H1 (cell line): ENCODE measurements around the gene CALHM5. TPM values are rescaled to one million over a fixed set of nuclear protein-coding genes. Genes with fewer than 3 reads are reported as not detected.
A peak's percentile ranks its signal among the peaks of the same experiment; 100 is the strongest.

Experiments used
- CTCF ChIA-PET: fragments of 300-600 bp; sonication (Branson Sonifier 250); formaldehyde crosslinking; loops from one replicate; lab custom pipeline; 2021; ENCODE audit not compliant: partially characterized antibody; lab: Charles Lee
- POLR2A ChIA-PET: fragments of 300-600 bp; sonication (Branson Sonifier 250); formaldehyde crosslinking; loops from one replicate; lab custom pipeline; 2021; ENCODE audit warnings: inconsistent platforms; ENCODE audit not compliant: partially characterized antibody; lab: Charles Lee
- DNase-seq, 2 experiments: peaks; one replicate each; pipeline versions ENCODE4 v3.0.0 to v3.0.0-alpha.2; 2010 to 2022; ENCODE audit warnings: low spot score in 2 of 2, low read depth in 1 of 2, mixed read lengths in 1 of 2
- FAIRE-seq: peaks from 2 replicates; lab custom pipeline; 2011; peaks lifted over from hg19 to GRCh38; lab: Jason Lieb, UNC
- H2AFZ ChIP-seq: 2 replicates; pipeline ENCODE4 v1.8.1; 2012; ENCODE audit warnings: low read length, inconsistent platforms
- H2AK5ac ChIP-seq: 2 replicates; pipeline ENCODE4 v1.6.1; 2013; ENCODE audit warnings: low read depth, low read length
- H2BK120ac ChIP-seq: replicated peaks from 2 replicates; pipeline ENCODE3; 2013; ENCODE audit warnings: low read depth, low read length, inconsistent platforms
- H2BK12ac ChIP-seq: 2 replicates; pipeline ENCODE4 v1.6.1; 2013; ENCODE audit warnings: low read depth, low read length
- H2BK15ac ChIP-seq: 2 replicates; pipeline ENCODE4 v1.6.1; 2013; ENCODE audit warnings: low read length
- H2BK20ac ChIP-seq: 2 replicates; pipeline ENCODE4 v1.6.1; 2013; ENCODE audit warnings: low read length
- H2BK5ac ChIP-seq: 2 replicates; pipeline ENCODE4 v1.6.1; 2013; ENCODE audit warnings: low read depth, low read length
- H3K14ac ChIP-seq: 2 replicates; pipeline ENCODE4 v1.6.1; 2013; ENCODE audit warnings: inconsistent platforms; ENCODE audit not compliant: insufficient read length
- H3K18ac ChIP-seq: 2 replicates; pipeline ENCODE4 v1.6.1; 2013; ENCODE audit warnings: low read length; ENCODE audit errors: extremely low read depth
- H3K23ac ChIP-seq: 2 replicates; pipeline ENCODE4 v1.6.1; 2013; ENCODE audit warnings: inconsistent platforms; ENCODE audit not compliant: insufficient read length
- H3K23me2 ChIP-seq: 2 replicates; pipeline ENCODE4 v1.6.1; 2013; ENCODE audit warnings: low read depth, low read length
- H3K27ac ChIP-seq: 2 replicates; pipeline ENCODE4 v1.6.1; 2011; ENCODE audit warnings: low read depth, low read length, inconsistent platforms
- H3K27me3 ChIP-seq, 4 experiments: replicated peaks in 1 of 4; 1 replicate in 1 of 4; 2 replicates in 3 of 4; pipeline versions ENCODE4 v1.6.1 to v1.8.1; 2011 to 2013; ENCODE audit warnings: low read length in 3 of 4, mild to moderate bottlenecking in 3 of 4, inconsistent platforms in 2 of 4, mixed read lengths in 2 of 4, moderate library complexity in 1 of 4; ENCODE audit not compliant: control insufficient read depth in 3 of 4, insufficient read depth in 3 of 4; ENCODE audit errors: extremely low read depth in 1 of 4
- H3K36me3 ChIP-seq, 4 experiments: 2 replicates each; pipeline versions ENCODE4 v1.6.1 to v1.8.1; 2011 to 2013; ENCODE audit warnings: mild to moderate bottlenecking in 4 of 4, low read length in 3 of 4, moderate library complexity in 2 of 4, control low read depth in 1 of 4, inconsistent platforms in 1 of 4; ENCODE audit not compliant: insufficient read depth in 4 of 4, control insufficient read depth in 2 of 4
- H3K4ac ChIP-seq: replicated peaks from 2 replicates; pipeline ENCODE3; 2013; ENCODE audit warnings: low read length, low read depth, mixed read lengths, inconsistent platforms; ENCODE audit not compliant: insufficient read length
- H3K4me1 ChIP-seq, 4 experiments: replicated peaks in 1 of 4; 1 replicate in 1 of 4; 2 replicates in 3 of 4; pipeline versions ENCODE4 v1.6.1 to v1.8.1; 2011 to 2013; ENCODE audit warnings: low read length in 3 of 4, inconsistent platforms in 2 of 4, mixed read lengths in 1 of 4; ENCODE audit not compliant: insufficient read depth in 4 of 4, control insufficient read depth in 3 of 4
- H3K4me2 ChIP-seq, 2 experiments: 2 replicates each; pipeline versions ENCODE4 v1.6.1 to v1.8.1; 2011 to 2013; ENCODE audit warnings: low read depth in 2 of 2, low read length in 2 of 2, control low read depth in 1 of 2, inconsistent platforms in 1 of 2, mild to moderate bottlenecking in 1 of 2; ENCODE audit not compliant: insufficient read depth in 1 of 2
- H3K4me3 ChIP-seq, 4 experiments: fragments of 200-600, 300-600 bp in 1 of 4; sonication (generic), shearing (Covaris generic), sonication (Bioruptor Twin) in 1 of 4; 2 replicates each; pipeline versions ENCODE4 v1.5.1 to v1.8.1; 2011 to 2016; ENCODE audit warnings: low read length in 4 of 4, low read depth in 3 of 4, control low read depth in 2 of 4, inconsistent platforms in 2 of 4, mild to moderate bottlenecking in 2 of 4, mixed read lengths in 1 of 4, moderate library complexity in 1 of 4; ENCODE audit not compliant: insufficient read depth in 2 of 4; ENCODE audit errors: extremely low read depth in 1 of 4
- H3K56ac ChIP-seq: replicated peaks from 2 replicates; pipeline ENCODE3; 2013; ENCODE audit warnings: low read depth, mild to moderate bottlenecking, mixed read lengths, low read length, inconsistent platforms; ENCODE audit not compliant: insufficient read length
- H3K79me1 ChIP-seq: 2 replicates; pipeline ENCODE4 v1.6.1; 2013; ENCODE audit warnings: low read depth, low read length, control low read depth
- H3K79me2 ChIP-seq, 2 experiments: 2 replicates each; pipeline versions ENCODE4 v1.6.1 to v1.8.1; 2012 to 2013; ENCODE audit warnings: low read length in 2 of 2, mild to moderate bottlenecking in 2 of 2, inconsistent platforms in 1 of 2; ENCODE audit not compliant: insufficient read depth in 2 of 2, control insufficient read depth in 1 of 2
- H3K9ac ChIP-seq, 4 experiments: replicated peaks in 1 of 4; 1 replicate in 1 of 4; 2 replicates in 3 of 4; pipeline versions ENCODE4 v1.6.1 to v1.8.1; 2011 to 2013; ENCODE audit warnings: low read depth in 3 of 4, low read length in 3 of 4, control low read depth in 2 of 4, mild to moderate bottlenecking in 2 of 4, moderate library complexity in 2 of 4, inconsistent platforms in 1 of 4; ENCODE audit errors: extremely low read depth in 1 of 4
- H3K9me3 ChIP-seq, 2 experiments: 2 replicates each; pipeline versions ENCODE4 v1.6.1 to v1.8.1; 2012 to 2013; ENCODE audit warnings: mild to moderate bottlenecking in 2 of 2, moderate library complexity in 2 of 2, control low read depth in 1 of 2, inconsistent platforms in 1 of 2, low read depth in 1 of 2, low read length in 1 of 2, mixed read lengths in 1 of 2; ENCODE audit not compliant: insufficient read depth in 2 of 2
- H4K20me1 ChIP-seq, 2 experiments: replicated peaks in 1 of 2; 2 replicates each; pipeline versions ENCODE3 to v1.8.1; 2011 to 2013; ENCODE audit warnings: inconsistent platforms in 2 of 2, low read length in 2 of 2, mild to moderate bottlenecking in 1 of 2; ENCODE audit not compliant: insufficient read depth in 2 of 2, control insufficient read depth in 1 of 2
- H4K5ac ChIP-seq: 2 replicates; pipeline ENCODE4 v1.6.1; 2013; ENCODE audit warnings: low read length, low read depth, mixed read lengths, inconsistent platforms; ENCODE audit not compliant: insufficient read length
- H4K8ac ChIP-seq: 2 replicates; pipeline ENCODE4 v1.8.0; 2013; ENCODE audit warnings: mild to moderate bottlenecking, moderate library complexity, low read length, inconsistent platforms; ENCODE audit not compliant: insufficient read depth; ENCODE audit errors: extremely low read depth
- H4K91ac ChIP-seq: replicated peaks from 2 replicates; pipeline ENCODE3; 2013; ENCODE audit warnings: low read length, mixed read lengths, inconsistent platforms; ENCODE audit not compliant: insufficient read length
- ASH2L ChIP-seq: fragments of 200-600, 300-600 bp; sonication (generic); IDR thresholded peaks from one replicate; pipeline ENCODE4 v1.7.1; 2017; ENCODE audit warnings: low read length
- ATF3 ChIP-seq: IDR thresholded peaks from 2 replicates; pipeline ENCODE4 v1.6.1; 2011; ENCODE audit warnings: low read depth, mild to moderate bottlenecking, low read length; ENCODE audit not compliant: insufficient read depth
- E2F6 ChIP-seq: IDR thresholded peaks from 2 replicates; pipeline ENCODE4 v1.6.1; 2012; ENCODE audit warnings: inconsistent platforms
- EP300 ChIP-seq, 2 experiments: IDR thresholded peaks; 1 replicate in 1 of 2; 2 replicates in 1 of 2; pipeline ENCODE4 v1.6.1; 2011 to 2012; ENCODE audit warnings: low read depth in 2 of 2, low read length in 2 of 2, mild to moderate bottlenecking in 2 of 2, borderline replicate concordance in 1 of 2, inconsistent platforms in 1 of 2, moderate library complexity in 1 of 2
- KDM5A ChIP-seq: fragments of 200-600 bp; IDR thresholded peaks from 2 replicates; pipeline ENCODE4 v1.7.1; 2012; ENCODE audit warnings: mild to moderate bottlenecking, low read length, inconsistent platforms, mixed read lengths
- NRF1 ChIP-seq: IDR thresholded peaks from 2 replicates; pipeline ENCODE4 v1.6.1; 2011; ENCODE audit warnings: mild to moderate bottlenecking, low read depth, low read length, improper control_type of control experiment
- RAD21 ChIP-seq, 2 experiments: IDR thresholded peaks in 1 of 2; conservative IDR thresholded peaks in 1 of 2; 2 replicates each; pipeline ENCODE4 v1.6.1; 2011; ENCODE audit warnings: low read depth in 2 of 2, low read length in 2 of 2, improper control_type of control experiment in 1 of 2, inconsistent platforms in 1 of 2, mild to moderate bottlenecking in 1 of 2, moderate library complexity in 1 of 2
- SAP30 ChIP-seq: fragments of 300-600 bp; sonication (generic); IDR thresholded peaks from 2 replicates; pipeline ENCODE4 v1.7.1; 2012; ENCODE audit warnings: low read length, moderate library complexity, mild to moderate bottlenecking, inconsistent platforms; ENCODE audit not compliant: insufficient read depth, insufficient replicate concordance
- SUZ12 ChIP-seq: fragments of 200-600 bp; sonication (generic); IDR thresholded peaks from 2 replicates; pipeline ENCODE4 v1.6.1; 2012; ENCODE audit warnings: mild to moderate bottlenecking, inconsistent platforms, low read length, moderate library complexity, mixed read lengths
- TAF1 ChIP-seq: IDR thresholded peaks from 2 replicates; pipeline ENCODE4 v1.6.1; 2011; ENCODE audit warnings: mild to moderate bottlenecking, low read depth, low read length
- WGBS, 2 experiments: shearing (Covaris generic) in 1 of 2; methylation state at CpG; one replicate each; pipeline versions ENCODE4 v1.1.6 to v1.1.7; 2013 to 2015; ENCODE audit warnings: low lambda C conversion rate in 2 of 2, mixed read lengths in 2 of 2, inconsistent platforms in 1 of 2, low coverage in 1 of 2, missing lambda C conversion rate in 1 of 2; ENCODE audit not compliant: insufficient replicate concordance in 2 of 2, insufficient coverage in 1 of 2, insufficient read length in 1 of 2; ENCODE audit errors: extremely low coverage in 1 of 2, missing lambda C conversion rate in 1 of 2; 5-methylcytosine and 5-hydroxymethylcytosine counted together
- polyA plus RNA-seq, 7 experiments: library from polyadenylated mRNA; depleted of rRNA in 3 of 7; stranded (reverse) in 5 of 7; unstranded in 2 of 7; fragments of >200 nt in 5 of 7; fragments of 200-250 nt in 2 of 7; gene quantifications; 1 replicate in 5 of 7; 2 replicates in 1 of 7; 4 replicates in 1 of 7; pipeline versions ENCODE4 v1.2.1 to v1.2.3, GENCODE V29; 2011 to 2013; ENCODE audit warnings: missing spikeins in 2 of 7, mixed read lengths in 2 of 7
- total RNA-seq: library from RNA; stranded (reverse); fragmentation: NEBNext Ultra II Directional; extraction: Animal tissue kit (Norgen Biotek cat#: 25700); gene quantifications from 2 replicates; pipeline ENCODE4 v1.2.1, GENCODE V29; 2021

CALHM5 gene
- total and polyA plus RNA-seq, 2 of the 8 experiments (the other 6 are each of a cell fraction or from before 2014, with no cell fraction given): 0.05 to 0.09 TPM

GRCh38 chr6:116533233-116533957, 22.0 kb downstream of the CALHM5 start:
- Histone ChIP-seq H3K23me2 (no peaks in the 10 kb centered on the region), H3K14ac (no peak overlapping the region), H3K9me3 (no peaks in the 10 kb centered on the region), H3K27ac (no peak overlapping the region), H2BK120ac (no peak overlapping the region), H3K4me2 (no peak overlapping the region), H3K27me3 (no peaks in the 10 kb centered on the region), H2AK5ac (no peak overlapping the region), H2BK12ac (no peak overlapping the region), H4K91ac (no peak overlapping the region), H3K4me1 (peaks cover 0 to 12% (median 9%) of the 10 kb centered on the region in 4 experiments; a peak in 5 of 7 replicates), H2BK15ac (no peak overlapping the region), H2AFZ (peak overlapping the region; percentile 54; the same call in 1 of the 2 replicates), H4K8ac (no peak overlapping the region), H3K18ac (no peak overlapping the region), H3K23ac (no peak overlapping the region), H3K56ac (no peak overlapping the region), H2BK5ac (no peak overlapping the region), H4K20me1 (no peaks in the 10 kb centered on the region), H3K79me2 (no peaks in the 10 kb centered on the region), H4K5ac (no peak overlapping the region), H3K4me3 (no peak overlapping the region), H3K9ac (no peak overlapping the region), H3K79me1 (no peaks in the 10 kb centered on the region), H2BK20ac (no peak overlapping the region), H3K4ac (no peak overlapping the region), H3K36me3 (no peaks in the 10 kb centered on the region)
- peak; percentile 78 for FAIRE-seq
- ChIA-PET CTCF (interaction anchor here (0.6 to 4.5 kb wide), 36 partner anchors 9 to 316 kb away, joined by 3 to 60 read pairs (median 5); partner anchors contain the start of genes CALHM5, RSPH4A, RWDD1 and TSPYL4), POLR2A (interaction anchor here (0.7 to 1.1 kb wide), 4 partner anchors 22 to 305 kb away, joined by 3 read pairs; partner anchors contain the start of genes CALHM5 and RWDD1)
- WGBS, 2 experiments: 57 to 100% methylated on average over 1 to 9 of the region's 9 CpGs
- DNase-seq: no peak
- TF ChIP-seq SAP30 (no peak), RAD21 (IDR thresholded peaks at IDR 0.05 in 1 of 2, conservative IDR thresholded peaks at IDR 0.05 in 1 of 2; ENCODE audit: low read depth in 2 of 2, low read length in 2 of 2) (peak; percentile 36 to 58; a peak in 3 of 4 replicates), NRF1 (no peak), EP300 (IDR thresholded peaks at IDR 0.05; ENCODE audit: borderline replicate concordance in 1 of 2, low read depth in 2 of 2, low read length in 2 of 2) (no peak), ASH2L (no peak), E2F6 (no peak), ATF3 (no peak), KDM5A (no peak), SUZ12 (no peak), TAF1 (no peak)
